ENCODE results near the gene LTA4H.

DNA sequence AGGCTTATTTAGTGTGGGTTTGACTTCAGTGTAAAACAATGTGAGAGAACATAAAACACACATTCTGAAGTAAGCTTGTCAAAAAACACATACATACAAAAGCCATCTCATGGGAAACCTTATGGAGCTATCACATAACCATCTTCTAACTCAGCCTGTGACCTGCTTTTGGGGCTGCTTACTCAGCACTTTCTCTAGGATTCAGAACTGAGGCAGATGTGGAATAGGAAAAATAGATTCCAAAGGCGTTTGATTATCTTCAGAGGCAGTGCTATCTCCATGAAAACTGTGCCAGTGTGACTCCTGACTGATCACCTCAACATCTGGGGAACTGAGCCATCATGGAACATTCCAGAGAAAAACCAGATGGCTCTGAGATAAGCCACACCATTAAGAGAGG, 52.8 kb downstream of the LTA4H start:
- TF ChIP-seq EZH2phosphoT487 (IDR thresholded peaks at IDR 0.05; ENCODE audit: insufficient read depth, low read depth): no peak
- TF ChIP-seq EZH2 (IDR thresholded peaks at IDR 0.05; ENCODE audit: insufficient read depth, poor library complexity, severe bottlenecking): no peak
